GM21737 (cell line): ENCODE measurements around the gene IMP4.
"Not testable (repeated sequence)": the region's sequence is repeated elsewhere in the genome, so short reads cannot be mapped to it uniquely, and the experiment has no call there.

Source experiments
- ATAC-seq: cut with Tn5 transposase; IDR thresholded peaks from one replicate; pipeline ENCODE4 v1.9.1; 2021; ENCODE audit warnings: mild to moderate bottlenecking, moderate library complexity; ENCODE audit not compliant: unreplicated experiment

IMP4 gene, protein sequence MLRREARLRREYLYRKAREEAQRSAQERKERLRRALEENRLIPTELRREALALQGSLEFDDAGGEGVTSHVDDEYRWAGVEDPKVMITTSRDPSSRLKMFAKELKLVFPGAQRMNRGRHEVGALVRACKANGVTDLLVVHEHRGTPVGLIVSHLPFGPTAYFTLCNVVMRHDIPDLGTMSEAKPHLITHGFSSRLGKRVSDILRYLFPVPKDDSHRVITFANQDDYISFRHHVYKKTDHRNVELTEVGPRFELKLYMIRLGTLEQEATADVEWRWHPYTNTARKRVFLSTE

DNA sequence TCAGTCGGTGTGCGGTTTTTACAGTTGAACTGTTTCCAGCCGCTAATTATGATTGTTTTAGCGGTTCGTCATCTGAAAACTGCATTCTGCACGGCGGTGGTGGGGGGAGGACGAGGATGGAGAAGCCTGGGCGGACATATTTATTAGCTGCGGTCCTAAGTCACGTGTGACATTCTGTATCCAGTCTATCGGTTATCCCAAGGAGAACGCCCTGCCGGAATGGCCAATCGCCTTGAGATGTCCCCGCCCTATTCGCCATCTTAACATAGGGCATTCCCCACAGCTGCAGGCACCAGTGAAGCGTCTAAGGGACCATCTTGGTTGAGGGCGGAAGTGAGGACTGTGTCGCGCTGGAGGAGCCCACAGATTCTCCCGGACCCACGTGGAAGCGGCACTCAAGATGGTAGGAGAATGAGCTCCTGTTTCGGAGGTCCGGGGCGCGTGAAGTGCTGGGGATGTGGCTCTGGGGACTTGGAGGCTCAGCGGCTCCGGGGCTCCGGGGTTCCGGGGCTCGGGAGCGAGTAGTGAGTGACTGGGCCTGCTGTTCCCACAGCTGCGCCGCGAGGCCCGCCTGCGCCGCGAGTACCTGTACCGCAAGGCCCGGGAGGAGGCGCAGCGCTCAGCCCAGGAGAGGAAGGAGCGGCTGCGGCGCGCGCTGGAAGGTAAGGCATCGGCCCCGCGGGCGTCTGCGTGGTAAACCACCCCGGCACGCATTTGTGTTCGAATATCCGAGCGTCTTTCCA lies at the start of gene IMP4:
TSS of gene IMP4 (plus strand) at position 365 of the 743 bp plus-strand sequence. CDS start at position 401, 36 bp downstream.
- ATAC-seq, result peak; percentile 84

DNA sequence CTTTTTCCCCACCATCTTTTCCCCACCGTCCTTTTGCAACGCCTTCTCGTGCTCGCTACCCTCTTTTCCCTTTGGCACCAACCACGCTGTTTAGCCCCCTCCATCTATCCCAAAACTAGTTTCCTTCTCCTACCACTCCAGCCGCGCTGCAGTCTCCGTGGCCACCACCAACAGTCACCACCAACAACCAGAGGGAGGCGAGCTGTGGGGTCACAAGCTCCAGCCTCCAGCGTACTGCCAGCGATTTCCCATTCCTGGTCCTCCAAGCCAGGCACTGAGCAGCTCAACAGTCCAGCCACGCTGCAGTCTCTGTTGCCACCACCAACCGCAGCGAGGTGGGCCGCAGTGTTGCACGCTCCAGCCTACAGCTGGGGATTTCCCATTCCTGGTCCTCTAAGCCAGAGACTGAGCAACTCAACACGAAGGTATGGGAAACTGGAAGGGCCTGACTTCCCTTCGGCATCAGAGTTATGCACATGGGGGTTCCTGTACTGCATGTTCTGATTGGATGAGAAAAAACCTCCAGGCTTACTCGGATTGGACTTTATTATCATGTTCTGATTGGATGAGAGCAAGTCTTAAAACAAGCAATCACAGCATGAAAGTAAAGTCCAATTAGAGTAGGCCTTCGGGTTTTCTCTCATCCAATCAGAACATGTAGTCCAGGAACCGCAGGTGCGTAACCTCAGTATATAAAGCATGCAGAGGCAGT lies 42.3 kb upstream of the IMP4 start:
- ATAC-seq, result no peak

DNA sequence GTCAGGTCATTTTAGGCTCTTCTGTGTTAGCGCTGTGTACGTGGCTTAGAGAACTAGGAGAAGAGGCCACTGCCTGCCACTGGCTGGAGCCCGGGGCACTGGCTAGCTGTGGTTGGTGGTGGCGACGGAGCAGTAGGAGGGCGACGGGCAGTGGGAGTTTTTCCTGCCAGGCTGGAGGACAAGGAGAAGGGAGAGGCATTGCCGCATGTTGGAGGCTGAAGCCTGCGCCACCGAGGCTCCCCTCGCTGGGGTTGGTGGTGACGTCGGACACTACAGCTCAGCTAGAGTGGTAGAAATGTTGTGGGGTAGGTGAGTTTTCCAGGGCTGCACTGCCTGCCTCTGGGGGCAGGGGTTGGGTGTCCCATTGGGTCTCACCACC lies 41.7 kb upstream of the IMP4 start:
- ATAC-seq, result no peak

DNA sequence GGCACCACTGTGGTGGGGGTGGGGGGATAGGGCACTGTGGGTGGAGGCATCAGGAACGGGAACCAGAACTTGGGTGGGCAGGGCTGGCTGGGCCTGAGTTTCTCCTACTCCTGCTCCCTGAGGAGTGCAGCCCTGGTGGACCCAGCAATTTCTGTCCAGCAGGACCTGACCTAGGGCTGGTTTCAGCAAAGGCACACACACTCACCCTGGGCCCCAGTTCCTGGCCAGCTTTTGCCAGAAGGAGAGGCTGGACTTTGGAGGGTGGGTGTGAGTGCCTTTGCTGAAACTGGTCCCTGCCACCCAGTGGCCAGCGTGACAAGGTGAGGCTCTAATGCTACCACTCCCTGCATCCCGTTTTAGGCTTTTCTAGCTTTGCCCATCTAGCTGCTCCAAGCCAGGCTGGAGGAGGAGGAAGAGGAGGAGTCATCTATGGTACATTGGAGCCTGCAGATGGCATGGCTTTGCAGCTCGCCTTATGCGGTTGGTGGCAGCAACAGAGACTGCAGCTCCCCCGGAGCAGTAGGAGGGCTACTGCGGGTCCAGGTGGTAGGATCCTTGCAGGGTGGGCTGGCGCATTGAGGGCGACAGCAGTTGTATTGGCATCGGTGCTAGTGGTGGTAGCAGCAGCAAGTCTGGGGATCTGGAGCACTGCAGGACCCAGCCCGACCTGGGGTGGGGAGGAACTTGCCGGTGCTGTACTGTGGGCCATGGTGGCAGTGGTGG lies 40.4 kb upstream of the IMP4 start:
- no peak for ATAC-seq

DNA sequence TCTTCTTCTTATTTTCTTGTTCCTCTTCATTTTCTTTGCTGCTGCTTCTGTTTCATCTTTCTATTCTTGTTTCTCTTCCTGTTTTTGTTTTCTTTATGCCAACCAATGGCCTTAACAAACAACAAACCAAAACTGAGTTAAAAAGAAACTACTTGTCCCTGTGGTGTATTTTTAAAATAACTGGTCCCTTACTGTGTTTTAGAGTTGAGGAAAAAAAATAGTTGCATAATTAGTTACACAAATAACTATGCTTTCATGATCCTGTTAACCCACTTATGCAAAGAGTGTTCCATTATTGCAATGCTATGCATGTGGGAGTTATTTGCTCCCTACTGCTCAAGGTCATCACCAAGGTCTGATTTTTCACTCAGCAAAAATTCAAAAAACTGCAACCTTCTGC lies 39.5 kb upstream of the IMP4 start:
- ATAC-seq, result peak; percentile 66

DNA sequence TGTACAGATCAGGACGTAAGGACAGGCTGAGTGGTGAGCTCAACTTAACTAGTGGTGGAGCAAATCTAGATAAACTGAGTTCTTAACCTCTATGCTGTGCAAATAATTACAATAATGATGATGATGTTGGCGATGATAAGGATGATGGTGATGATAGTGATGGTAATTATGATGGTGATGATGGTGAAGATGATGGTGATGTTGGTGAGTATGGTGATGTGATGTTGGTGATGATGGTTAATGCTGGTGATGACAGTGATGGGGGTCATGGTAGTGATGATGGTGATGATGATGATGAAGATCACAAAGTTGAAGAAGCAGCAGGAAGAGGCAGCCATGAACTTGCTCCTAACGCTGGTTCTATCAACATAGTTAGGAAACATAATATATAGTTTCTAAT lies 38.0 kb upstream of the IMP4 start:
- no peak for ATAC-seq

DNA sequence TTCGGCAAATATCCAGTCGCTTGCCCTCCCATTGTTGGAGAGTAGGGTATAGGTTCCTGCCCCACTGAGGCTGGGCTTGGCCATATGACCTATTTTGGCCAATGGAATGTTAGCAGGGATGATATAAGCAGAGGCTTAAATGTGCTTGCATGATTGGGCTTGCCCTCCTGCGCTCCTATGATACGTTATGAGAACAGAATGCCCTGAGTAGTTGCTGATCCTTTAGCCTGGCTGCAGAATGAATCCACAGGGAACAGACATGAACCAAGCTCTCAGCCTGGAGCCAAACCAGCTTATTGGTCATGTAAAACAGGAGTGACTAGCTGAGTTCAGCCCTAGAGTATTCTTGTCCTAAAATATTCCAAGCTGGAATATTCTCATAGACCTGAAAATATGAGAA lies 34.8 kb upstream of the IMP4 start:
- ATAC-seq, result no peak

DNA sequence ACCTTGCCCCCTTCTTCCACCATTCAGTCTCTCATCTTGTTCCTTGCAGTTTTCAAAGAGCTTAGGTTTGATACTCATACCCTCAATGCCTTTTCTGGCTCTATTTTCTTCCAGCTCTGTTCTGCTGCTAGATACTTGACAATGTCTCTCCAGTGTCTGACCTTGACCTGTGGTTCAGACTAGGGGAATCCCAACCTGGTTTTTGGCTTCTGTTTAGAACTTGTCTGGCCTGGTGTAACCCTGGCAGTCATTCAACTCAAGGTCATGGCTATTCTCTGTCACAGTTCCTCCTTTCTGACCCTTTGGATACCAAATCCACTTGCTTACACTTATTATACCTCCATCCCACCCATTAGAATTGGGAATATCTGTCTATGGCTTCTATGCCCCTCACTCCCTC lies 31.8 kb upstream of the IMP4 start:
- ATAC-seq, result no peak

DNA sequence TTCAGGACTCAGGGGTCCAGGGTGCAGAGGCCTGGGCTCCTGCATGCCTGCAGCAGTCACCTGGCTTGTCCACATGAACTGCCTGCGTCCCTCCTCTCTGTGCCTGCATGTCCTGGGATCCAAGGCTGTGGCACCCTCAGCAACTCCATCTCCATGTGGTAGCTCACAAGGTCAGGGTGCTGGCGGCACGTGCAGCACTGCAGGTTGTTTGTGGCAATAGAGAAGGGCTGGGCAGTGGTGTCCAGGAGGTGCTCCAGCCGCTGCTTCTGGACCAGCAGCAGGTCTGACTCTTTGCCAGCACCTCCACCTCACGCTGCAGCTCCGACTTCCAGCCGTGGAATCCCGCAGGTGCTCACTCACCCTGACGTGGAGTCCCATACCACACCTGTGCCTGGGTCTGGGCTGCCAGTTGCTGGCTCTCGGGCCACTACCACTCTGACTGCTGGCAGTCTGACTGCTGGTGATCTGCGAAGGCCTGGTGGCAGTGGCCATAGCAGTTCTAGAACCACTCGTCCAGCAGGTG lies 28.8 kb upstream of the IMP4 start:
- no peak for ATAC-seq

DNA sequence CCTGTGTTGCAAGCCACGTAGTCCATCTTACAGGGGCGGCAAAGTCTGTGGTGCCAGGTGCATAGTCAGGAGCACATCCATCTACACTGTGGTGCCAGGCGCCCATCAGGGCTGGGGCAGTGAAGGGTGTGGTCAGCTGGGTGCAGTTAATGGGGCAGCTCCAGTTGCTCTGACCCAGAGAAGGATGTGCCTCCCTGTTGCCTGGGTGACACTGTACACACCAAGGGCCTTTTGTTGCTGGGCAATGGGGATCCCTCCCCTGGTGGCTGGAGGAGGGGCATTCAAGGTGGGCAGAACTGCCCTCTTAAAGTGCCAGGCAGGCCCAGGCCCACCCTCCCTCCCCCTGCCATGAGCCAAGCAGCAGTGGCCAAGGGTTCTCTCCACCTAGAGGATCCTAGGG lies 28.3 kb upstream of the IMP4 start:
- ATAC-seq, result no peak

DNA sequence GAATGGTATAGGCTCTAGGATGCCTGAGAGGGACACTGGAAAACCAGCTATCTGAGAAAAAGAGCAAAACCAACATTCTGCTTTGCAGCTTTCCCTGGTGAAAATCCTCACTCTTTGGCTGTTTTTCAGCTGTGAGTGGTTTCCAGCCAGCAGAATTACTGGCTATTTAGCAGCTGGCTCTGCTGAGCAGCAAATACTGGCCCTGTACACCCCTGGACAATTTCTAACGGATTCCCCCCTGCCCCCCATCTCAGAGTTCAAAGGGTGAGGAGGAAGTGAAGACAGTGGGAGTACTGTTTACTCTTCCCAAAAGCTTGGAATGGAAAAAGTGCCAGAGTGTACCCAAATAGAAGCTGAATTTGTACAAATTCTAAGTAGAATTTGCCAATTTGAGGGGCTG lies 26.1 kb upstream of the IMP4 start:
- no peak for ATAC-seq

DNA sequence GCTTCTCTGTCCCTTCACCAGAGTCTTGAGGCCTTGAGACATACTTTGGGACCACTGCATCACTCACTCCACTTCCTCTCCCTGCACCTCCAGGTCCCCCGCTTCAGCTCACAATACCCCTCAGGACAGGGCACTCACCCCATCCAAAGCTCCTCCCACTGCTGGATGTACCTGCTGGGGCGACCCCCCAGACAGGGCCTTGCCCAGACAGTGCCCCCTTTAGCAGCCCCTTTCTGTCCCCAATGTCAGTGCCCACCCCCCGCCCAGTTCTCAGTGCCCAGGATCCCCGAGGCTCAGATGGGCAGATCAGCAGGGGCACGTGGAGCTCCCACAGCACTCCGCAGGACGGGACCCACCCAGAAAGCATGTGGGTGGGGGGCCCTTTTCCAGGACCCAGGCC lies 23.8 kb upstream of the IMP4 start:
- no peak for ATAC-seq

DNA sequence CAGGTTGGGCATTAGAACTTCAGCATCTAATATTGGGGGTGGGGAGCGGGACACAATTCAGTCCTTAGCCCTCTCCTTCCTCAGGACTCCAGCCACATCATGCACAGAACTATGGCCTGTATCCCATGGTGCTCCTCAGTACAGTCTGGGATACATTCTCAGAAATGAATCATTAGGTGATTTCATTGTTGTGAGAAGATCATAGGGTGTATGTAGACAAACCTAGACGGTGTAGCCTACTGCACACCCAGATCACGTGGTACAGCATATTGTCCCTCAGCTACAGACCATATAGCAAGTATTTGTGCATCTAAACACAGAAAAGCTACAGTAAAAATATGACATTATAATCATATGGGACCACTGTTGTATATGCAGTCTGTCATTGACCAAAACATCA lies 23.2 kb upstream of the IMP4 start:
- no peak for ATAC-seq

DNA sequence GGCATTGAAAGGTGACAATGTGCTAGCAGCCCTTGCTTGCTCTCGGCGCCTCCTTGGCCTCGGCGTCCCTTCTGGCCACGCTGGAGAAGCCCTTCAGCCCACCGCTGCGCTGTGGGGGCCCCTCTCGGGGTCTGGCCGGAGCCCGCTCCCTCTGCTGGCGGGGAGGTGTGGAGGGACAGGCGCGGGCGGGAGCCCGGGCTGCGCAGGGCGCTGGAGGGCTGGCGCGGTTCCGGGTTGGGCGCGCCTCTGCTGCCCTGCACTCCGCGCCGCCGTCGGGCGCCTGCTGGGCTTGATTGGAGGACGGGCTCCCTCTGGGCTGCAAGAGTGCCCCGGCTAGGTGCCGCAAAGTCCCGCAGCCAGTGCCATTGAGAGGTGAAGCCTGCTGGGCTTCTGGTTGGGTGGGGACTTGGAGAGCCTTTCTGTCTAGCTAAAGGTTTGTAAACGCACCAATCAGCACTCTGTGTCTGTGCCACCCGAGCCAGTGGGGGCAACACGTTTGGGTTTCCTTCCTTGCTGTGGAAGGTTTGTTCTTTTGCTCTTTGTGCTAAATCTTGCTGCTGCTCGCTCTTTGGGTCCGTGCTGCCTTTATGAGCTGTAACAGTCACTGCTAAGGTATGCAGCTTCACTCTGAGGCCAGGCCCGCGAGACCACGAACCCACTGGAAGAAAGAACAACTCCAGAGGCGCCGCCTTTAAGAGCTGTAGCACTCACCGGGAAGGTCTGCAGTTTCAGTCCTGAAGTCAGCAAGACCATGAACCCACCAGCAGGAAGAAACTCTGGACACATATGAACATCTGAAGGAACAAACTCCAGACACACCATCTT lies 14.8 kb upstream of the IMP4 start:
- ATAC-seq, result no peak

DNA sequence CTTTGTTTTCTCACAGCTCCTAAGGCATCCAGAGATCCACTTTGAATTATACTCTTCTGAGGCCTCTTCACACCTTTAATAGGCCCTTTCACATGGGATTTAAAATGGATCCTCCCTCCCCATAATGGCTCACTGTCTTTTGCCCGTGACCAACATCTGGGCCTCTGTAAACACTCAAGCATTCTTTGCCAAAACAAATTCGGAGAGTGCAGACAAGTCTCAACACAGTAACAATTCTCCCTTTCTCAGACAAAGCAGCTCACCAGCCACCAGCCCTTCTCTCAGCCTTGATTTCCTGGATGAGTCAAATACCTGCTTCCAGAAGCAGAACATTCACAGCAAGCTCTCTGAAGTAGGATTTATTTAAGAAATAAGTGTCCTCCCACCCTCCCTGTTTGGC lies 14.0 kb upstream of the IMP4 start:
- ATAC-seq, result no peak

DNA sequence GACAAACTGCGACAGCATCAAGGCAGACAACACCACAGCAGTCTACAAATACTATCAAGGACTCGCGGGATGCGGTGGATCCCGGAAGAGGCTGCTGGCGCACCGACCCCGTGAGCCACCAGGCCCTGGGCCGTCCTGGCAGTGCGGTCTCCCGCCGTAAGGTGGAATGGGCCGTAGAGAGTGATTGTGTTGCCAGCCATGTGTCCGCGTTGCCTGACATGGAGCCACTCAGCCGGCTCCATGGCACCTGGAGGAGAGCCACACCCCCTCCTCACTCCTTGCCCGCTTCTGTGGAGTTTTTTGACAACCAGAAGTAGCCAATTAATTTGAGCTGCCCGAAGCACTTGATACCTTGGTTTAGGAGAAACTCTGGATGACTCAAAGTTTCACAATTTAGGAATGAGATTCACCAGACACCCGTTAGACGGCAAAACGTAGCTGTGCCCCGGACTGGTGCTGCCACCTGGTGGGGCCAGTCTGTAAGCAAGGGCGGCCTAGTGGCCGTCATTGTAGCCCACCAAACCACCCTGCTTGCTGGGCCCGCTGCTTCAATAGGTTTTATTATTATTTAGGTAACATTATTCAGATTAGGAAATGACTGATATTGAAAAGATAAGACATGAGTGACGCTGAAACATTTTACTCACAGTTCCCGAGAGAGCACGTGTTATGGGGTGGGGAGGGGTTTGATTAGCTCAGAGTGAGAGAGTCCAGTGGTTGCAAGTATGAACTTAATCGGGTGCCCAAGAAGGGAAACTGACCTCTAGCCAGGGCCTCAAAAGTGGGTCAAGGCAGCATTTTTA lies 10.2 kb upstream of the IMP4 start:
- ATAC-seq, result peak; percentile 70

DNA sequence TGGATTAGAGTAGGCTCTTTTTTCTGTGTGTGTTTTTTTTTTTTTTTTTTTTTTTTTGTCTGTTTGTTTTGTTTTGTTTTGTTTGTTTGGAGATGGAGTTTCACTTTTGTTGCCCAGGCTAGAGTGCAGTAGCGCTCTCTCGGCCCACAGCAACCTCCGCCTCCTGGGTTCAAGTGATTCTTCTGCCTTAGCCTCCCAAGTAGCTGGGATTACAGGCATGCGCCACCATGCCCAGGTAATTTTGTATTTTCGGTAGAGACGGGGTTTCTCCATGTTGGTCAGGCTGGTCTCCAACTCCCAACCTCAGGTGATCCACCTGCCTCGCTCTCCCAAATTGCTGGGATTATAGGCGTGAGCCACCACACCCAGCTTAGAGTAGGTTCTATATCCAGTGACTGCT lies 9.4 kb upstream of the IMP4 start:
- ATAC-seq, result not testable (repeated sequence)

DNA sequence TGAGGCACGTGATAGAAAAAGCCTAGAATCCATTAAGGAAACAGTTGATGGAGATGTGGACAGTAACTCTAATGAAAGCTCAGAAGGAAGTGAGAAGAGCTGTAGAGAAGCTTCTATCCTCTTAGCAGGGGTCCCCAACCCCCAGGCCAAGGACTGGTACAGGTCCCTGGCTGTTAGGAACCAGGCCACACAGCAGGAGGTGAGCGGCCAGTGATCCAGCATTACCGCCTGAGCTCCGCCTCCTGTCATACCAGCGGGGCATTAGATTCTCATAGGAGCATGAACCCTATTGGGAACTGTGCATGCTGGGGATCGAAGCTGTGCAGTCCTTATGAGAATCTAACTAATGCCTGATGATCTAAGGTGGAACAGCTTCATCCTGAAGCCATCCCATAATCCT lies 8.7 kb upstream of the IMP4 start:
- ATAC-seq, result no peak

DNA sequence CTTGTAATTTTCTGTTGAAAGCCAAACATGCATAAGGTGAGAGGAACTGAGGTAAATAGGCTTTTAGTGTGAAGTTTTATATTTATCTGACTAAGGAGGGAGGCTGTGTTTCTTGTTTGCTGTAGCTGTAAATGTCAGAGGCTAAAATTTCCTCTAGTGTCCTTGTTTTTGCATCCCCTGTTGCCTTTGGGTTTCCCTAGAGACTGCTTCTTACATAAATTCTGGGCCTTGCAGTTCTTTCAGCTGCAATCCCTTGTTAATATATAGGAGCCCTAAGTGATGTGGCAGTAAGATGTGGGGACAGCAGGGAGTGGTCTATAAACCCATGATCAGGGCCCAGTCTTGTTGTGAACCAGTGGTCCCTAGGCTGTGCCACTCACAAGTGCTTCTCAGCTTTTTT lies 7.5 kb upstream of the IMP4 start:
- ATAC-seq, result no peak
